Caco-2 (cell line): ENCODE results near the gene DHRS13. TPM values are rescaled to one million over a fixed set of nuclear protein-coding genes. Genes with fewer than 3 reads are reported as not detected.

Experiments
- BruUV-seq: library from RNA; stranded (reverse); fragments of 400-500 nt; replicated peaks from 2 replicates; lab custom pipeline; 2021; lab: Mats Ljungman, UMichigan
- CTCF ChIA-PET: fragments of 300-600 bp; sonication (Branson Sonifier 250); formaldehyde crosslinking; loops from one replicate; lab custom pipeline; 2022; ENCODE audit warnings: antibody characterized with exemption; lab: Charles Lee
- POLR2A ChIA-PET: fragments of 300-600 bp; sonication (Branson Sonifier 250); formaldehyde crosslinking; loops from one replicate; lab custom pipeline; 2022; ENCODE audit warnings: antibody characterized with exemption; lab: Charles Lee
- DNase-seq, 2 experiments: peaks; one replicate each; pipeline versions ENCODE4 v3.0.0 to v3.0.0-alpha.2; 2020 to 2022
- H3K27me3 ChIP-seq: replicated peaks from 2 replicates; pipeline ENCODE4 v1.6.0; 2011; ENCODE audit warnings: low read length; ENCODE audit not compliant: control insufficient read depth, insufficient read depth
- H3K36me3 ChIP-seq: 2 replicates; pipeline ENCODE4 v1.5.1; 2011; ENCODE audit warnings: low read length; ENCODE audit not compliant: control insufficient read depth, insufficient read depth
- H3K4me1 ChIP-seq: fragments of 250-450 bp; sonication (Bioruptor Pico); 2 replicates; pipeline ENCODE4 v1.5.1; 2020; ENCODE audit warnings: mild to moderate bottlenecking
- H3K4me3 ChIP-seq: 2 replicates; pipeline ENCODE4 v1.5.1; 2011; ENCODE audit warnings: low read depth, mild to moderate bottlenecking, control low read depth, low read length
- H3K9me3 ChIP-seq: fragments of 250-450 bp; sonication (Bioruptor Pico); 2 replicates; pipeline ENCODE4 v1.5.1; 2020; ENCODE audit warnings: mild to moderate bottlenecking, moderate library complexity
- H3K27ac Mint-ChIP-seq: one replicate; pipeline ENCODE4 v1.8.0; 2022; ENCODE audit warnings: mixed read lengths; ENCODE audit not compliant: unreplicated experiment
- H3K27me3 Mint-ChIP-seq: one replicate; pipeline ENCODE4 v1.8.0; 2022; ENCODE audit warnings: mixed read lengths; ENCODE audit not compliant: insufficient read depth, unreplicated experiment
- H3K36me3 Mint-ChIP-seq: one replicate; pipeline ENCODE4 v1.8.0; 2022; ENCODE audit warnings: mild to moderate bottlenecking, mixed read lengths; ENCODE audit not compliant: insufficient read depth, unreplicated experiment
- H3K4me1 Mint-ChIP-seq: one replicate; pipeline ENCODE4 v1.8.0; 2022; ENCODE audit warnings: low read depth, mixed read lengths; ENCODE audit not compliant: unreplicated experiment
- H3K4me3 Mint-ChIP-seq: one replicate; pipeline ENCODE4 v1.8.0; 2022; ENCODE audit warnings: mild to moderate bottlenecking, moderate library complexity, mixed read lengths; ENCODE audit not compliant: unreplicated experiment
- H3K9me3 Mint-ChIP-seq: one replicate; pipeline ENCODE4 v1.8.0; 2022; ENCODE audit warnings: mixed read lengths; ENCODE audit not compliant: unreplicated experiment
- intact Hi-C: fragments of 100-400 bp; cut with micrococcal nuclease; formaldehyde crosslinking; loops from one replicate; pipeline ENCODE4 v1.10.0; 2022; ENCODE audit not compliant: unreplicated experiment
- total RNA-seq: library from RNA; stranded (reverse); gene quantifications from 2 replicates; pipeline ENCODE4 v1.2.3, GENCODE V29; 2022
- TF ChIP-seq, protein P1 (sequence below), 2 experiments: fragments of 200-600 bp in 1 of 2; IDR thresholded peaks; 1 replicate in 1 of 2; 2 replicates in 1 of 2; pipeline versions ENCODE4 v1.5.1 to v1.8.0; 2011 to 2022; ENCODE audit warnings: antibody characterized with exemption in 1 of 2, control low read depth in 1 of 2, inconsistent platforms in 1 of 2, low read depth in 1 of 2, low read length in 1 of 2, mild to moderate bottlenecking in 1 of 2, moderate library complexity in 1 of 2; ENCODE audit not compliant: insufficient read depth in 1 of 2, severe bottlenecking in 1 of 2, unreplicated experiment in 1 of 2

The DHRS13 gene
- total RNA-seq, 1 experiment from 2014 or later = 38.0 TPM

DNA sequence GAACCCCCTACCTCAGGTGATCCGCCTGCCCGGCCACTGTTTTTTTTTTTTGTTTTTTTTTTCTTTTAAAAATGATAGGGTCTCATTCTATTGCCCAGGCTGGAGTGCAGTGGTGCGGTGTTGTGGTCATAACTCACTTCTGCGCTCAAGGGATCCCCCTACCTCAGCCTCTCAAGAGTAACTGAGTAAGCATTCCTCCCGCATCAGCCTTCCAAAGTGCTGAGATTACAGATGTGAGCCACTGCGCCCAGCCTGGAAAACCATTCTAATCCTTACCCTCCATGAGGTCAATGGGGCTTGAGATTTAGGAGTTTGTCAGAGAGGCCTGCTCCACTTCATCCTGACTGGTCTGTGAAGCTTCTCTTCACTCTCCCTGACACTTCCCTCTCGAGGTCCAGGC, 35.6 kb downstream of the DHRS13 start:
- H3K27me3 Mint-ChIP-seq = no peaks in the 10 kb centered on the region
- peaks cover 16% of the 10 kb centered on the region for H3K4me1 ChIP-seq
- H3K27ac Mint-ChIP-seq = no peak overlapping the region
- peaks cover 3% of the 10 kb centered on the region for H3K36me3 Mint-ChIP-seq
- no peaks in the 10 kb centered on the region for H3K27me3 ChIP-seq
- DNase-seq = no peak
- no peaks in the 10 kb centered on the region for H3K36me3 ChIP-seq
- H3K9me3 Mint-ChIP-seq = no peaks in the 10 kb centered on the region
- intact Hi-C loops = no loop called here
- peaks cover 15% of the 10 kb centered on the region for H3K4me1 Mint-ChIP-seq
- ChIA-PET CTCF (no interaction called here), POLR2A (no interaction called here)
- H3K4me3 Mint-ChIP-seq = no peak overlapping the region
- no peaks in the 10 kb centered on the region for H3K9me3 ChIP-seq
- no peak overlapping the region for H3K4me3 ChIP-seq
- TF ChIP-seq, protein P1, sequence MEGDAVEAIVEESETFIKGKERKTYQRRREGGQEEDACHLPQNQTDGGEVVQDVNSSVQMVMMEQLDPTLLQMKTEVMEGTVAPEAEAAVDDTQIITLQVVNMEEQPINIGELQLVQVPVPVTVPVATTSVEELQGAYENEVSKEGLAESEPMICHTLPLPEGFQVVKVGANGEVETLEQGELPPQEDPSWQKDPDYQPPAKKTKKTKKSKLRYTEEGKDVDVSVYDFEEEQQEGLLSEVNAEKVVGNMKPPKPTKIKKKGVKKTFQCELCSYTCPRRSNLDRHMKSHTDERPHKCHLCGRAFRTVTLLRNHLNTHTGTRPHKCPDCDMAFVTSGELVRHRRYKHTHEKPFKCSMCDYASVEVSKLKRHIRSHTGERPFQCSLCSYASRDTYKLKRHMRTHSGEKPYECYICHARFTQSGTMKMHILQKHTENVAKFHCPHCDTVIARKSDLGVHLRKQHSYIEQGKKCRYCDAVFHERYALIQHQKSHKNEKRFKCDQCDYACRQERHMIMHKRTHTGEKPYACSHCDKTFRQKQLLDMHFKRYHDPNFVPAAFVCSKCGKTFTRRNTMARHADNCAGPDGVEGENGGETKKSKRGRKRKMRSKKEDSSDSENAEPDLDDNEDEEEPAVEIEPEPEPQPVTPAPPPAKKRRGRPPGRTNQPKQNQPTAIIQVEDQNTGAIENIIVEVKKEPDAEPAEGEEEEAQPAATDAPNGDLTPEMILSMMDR (IDR thresholded peaks at IDR 0.05; ENCODE audit: insufficient read depth in 1 of 2, low read depth in 1 of 2, low read length in 1 of 2, severe bottlenecking in 1 of 2, unreplicated experiment in 1 of 2) = no peak
- no TSS peak for BruUV-seq

DNA sequence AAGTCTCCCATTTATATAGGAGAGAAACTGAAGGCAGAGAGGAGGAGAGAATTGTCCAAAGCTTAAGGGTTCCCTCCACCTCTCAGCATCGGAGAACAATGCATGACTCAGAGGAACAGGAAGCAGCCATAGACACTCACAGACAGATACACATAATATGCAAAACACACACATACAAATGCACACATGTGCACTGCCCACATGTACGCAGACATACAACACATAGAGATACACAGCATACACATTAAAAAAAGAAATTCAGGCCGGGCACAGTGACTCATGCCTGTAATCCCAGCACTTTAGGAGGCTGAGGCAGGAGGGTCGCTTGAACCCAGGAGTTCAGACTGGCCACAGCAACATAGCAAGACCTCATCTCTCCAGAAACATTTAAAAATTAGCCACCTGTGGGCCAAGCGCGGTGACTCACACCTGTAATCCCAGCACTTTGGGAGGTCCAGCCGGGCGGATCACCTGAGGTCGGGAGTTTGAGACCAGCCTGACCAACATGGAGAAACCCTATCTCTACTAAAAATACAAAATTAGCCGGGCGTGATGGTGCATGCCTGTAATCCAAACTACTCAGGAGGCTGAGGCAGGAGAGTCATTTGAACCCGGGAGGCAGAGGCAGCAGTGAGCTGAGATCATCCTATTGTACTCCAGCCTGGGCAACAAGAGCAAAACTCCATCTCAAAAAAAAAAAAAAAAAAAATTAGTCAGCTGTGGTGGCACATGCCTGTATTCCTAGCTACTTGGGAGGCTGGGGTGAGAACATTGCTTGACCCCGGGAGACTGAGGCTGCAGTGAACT, 36.7 kb downstream of the DHRS13 start:
- peaks cover 25% of the 10 kb centered on the region for H3K4me1 ChIP-seq
- no peaks in the 10 kb centered on the region for H3K27me3 Mint-ChIP-seq
- no peaks in the 10 kb centered on the region for H3K9me3 Mint-ChIP-seq
- H3K4me3 ChIP-seq = no peak overlapping the region
- intact Hi-C loops = loop anchor here (2.0 kb wide), 1 partner anchor 13 kb away; no protein-coding TSS in a partner anchor
- ChIA-PET CTCF (interaction anchor here (0.7 to 1.5 kb wide), 2 partner anchors 10 to 102 kb away, joined by 3 to 11 read pairs; no protein-coding TSS in a partner anchor), POLR2A (interaction anchor here (1.6 kb wide), 1 partner anchor 140 kb away, joined by 9 read pairs; the partner anchor contains the start of gene TLCD1)
- BruUV-seq = no TSS peak
- no peaks in the 10 kb centered on the region for H3K27me3 ChIP-seq
- no peaks in the 10 kb centered on the region for H3K36me3 ChIP-seq
- peaks cover 14% of the 10 kb centered on the region for H3K36me3 Mint-ChIP-seq
- no peak for DNase-seq
- H3K9me3 ChIP-seq = no peaks in the 10 kb centered on the region
- H3K4me3 Mint-ChIP-seq = no peak overlapping the region
- H3K4me1 Mint-ChIP-seq = peaks cover 22% of the 10 kb centered on the region
- TF ChIP-seq, protein P1 (IDR thresholded peaks at IDR 0.05; ENCODE audit: insufficient read depth in 1 of 2, low read depth in 1 of 2, low read length in 1 of 2, severe bottlenecking in 1 of 2, unreplicated experiment in 1 of 2) = no peak
- peak overlapping the region; percentile 73 for H3K27ac Mint-ChIP-seq

DNA sequence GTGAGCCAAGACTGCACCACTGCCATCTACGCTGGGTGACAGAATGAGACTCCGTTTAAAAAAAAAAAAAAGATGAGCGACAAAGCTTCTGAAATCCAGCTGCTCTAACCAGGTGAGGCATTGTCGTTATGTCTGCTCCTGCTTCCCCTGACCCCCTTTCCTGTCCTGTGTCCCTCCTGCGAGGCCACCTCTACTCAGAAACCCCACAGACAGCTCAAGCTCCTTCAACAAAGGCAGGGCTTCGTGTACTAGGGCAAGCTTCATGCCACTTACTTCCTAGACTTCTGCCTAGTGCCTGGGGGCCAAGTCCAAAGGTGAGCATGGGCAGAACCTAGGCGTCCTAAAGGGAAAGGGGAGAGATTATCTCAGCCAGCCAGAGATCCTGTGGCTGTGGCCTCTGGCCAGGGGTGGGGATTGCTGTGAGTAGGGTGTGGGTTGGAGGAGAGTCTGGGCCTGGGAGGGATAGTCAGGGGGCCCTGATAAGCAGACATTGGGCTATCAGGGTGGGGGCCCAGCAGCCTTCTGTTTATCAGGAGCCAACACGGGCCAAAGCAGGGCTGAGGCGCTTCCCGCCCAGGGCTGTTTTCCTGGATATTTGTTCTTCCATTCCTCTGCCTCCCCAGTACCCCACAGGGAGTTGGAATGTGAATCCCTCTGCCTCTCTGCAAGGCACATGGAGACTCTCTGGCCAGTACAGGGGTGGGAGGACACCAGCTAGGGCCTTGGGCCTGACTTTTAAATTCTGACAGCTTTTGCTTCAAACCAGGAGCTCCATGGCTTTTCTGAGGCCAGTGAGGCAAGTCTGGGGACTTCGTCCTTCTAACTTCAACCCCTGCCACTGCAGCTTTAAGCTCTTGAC, 37.7 kb downstream of the DHRS13 start:
- Mint-ChIP-seq H3K9me3 (no peaks in the 10 kb centered on the region), H3K36me3 (peaks cover 19% of the 10 kb centered on the region), H3K27me3 (no peaks in the 10 kb centered on the region), H3K4me3 (peak overlapping the region; percentile 4), H3K4me1 (peaks cover 22% of the 10 kb centered on the region), H3K27ac (peak overlapping the region; percentile 73)
- peak; percentile 71 to 87 for DNase-seq
- no peaks in the 10 kb centered on the region for H3K9me3 ChIP-seq
- no peaks in the 10 kb centered on the region for H3K27me3 ChIP-seq
- TF ChIP-seq, protein P1 (IDR thresholded peaks at IDR 0.05; ENCODE audit: insufficient read depth in 1 of 2, low read depth in 1 of 2, low read length in 1 of 2, severe bottlenecking in 1 of 2, unreplicated experiment in 1 of 2) = no peak
- H3K36me3 ChIP-seq = peaks cover 2% of the 10 kb centered on the region; the same call in 1 of the 2 replicates
- BruUV-seq = no TSS peak
- intact Hi-C loops = loop anchor here (2.0 kb wide), 1 partner anchor 14 kb away; no protein-coding TSS in a partner anchor
- ChIA-PET CTCF (interaction anchor here (0.6 to 1.5 kb wide), 5 partner anchors 11 to 101 kb away, joined by 3 to 11 read pairs (median 3); no protein-coding TSS in a partner anchor), POLR2A (interaction anchor here (0.6 to 1.6 kb wide), 2 partner anchors 23 to 140 kb away, joined by 7 to 9 read pairs; partner anchors contain the start of genes FAM222B and TLCD1)
- H3K4me1 ChIP-seq = peaks cover 25% of the 10 kb centered on the region
- H3K4me3 ChIP-seq = no peak overlapping the region
